Skeletal muscle cell (primary cell): ENCODE data around the gene RGS7.
A peak's percentile ranks its signal among the peaks of the same experiment; 100 is the strongest.
"Not testable (repeated sequence)": the region's sequence is repeated elsewhere in the genome, so short reads cannot be mapped to it uniquely, and the experiment has no call there.

Experiments
- DNase-seq: peaks from one replicate; pipeline ENCODE4 v3.0.0-alpha.2; 2010; ENCODE audit warnings: low read depth
- H3K4me3 ChIP-seq: 2 replicates; pipeline ENCODE4 v1.5.1; 2011; ENCODE audit warnings: low read depth, mild to moderate bottlenecking, control low read depth, low read length, moderate library complexity

Gene RGS7

GRCh38 chr1:241286486-241286885, 70.5 kb downstream of the RGS7 start:
- H3K4me3 ChIP-seq, result no peak overlapping the region
- no peak for DNase-seq

- no peak overlapping the region for H3K4me3 ChIP-seq
- no peak for DNase-seq
Measured at GRCh38 chr1:241276391-241276790, 80.6 kb downstream of the RGS7 start.

GRCh38 chr1:241275981-241276380, 81.0 kb downstream of the RGS7 start:
- no peak for DNase-seq
- H3K4me3 ChIP-seq, result no peak overlapping the region

DNA sequence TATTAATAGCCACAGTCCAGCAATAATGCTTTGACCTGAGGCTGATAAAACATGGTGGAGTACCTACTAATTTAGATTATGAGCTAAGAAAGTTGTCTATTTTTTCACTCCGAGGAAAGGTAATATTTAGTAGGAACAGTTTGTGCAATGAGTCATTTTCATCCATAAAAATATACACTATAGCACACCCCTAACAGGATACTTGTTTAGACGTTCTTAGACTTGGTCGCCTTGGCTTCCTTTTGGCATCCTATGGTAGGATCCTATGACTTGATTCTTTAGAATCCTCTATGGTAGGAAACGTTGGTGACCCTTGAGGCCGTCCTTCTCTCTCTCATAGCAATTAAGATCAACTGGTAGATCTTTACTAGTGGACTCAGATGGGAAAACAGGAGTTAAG, 81.8 kb downstream of the RGS7 start:
- no peak overlapping the region for H3K4me3 ChIP-seq
- no peak for DNase-seq

GRCh38 chr1:241274693-241275092, 82.3 kb downstream of the RGS7 start:
- no peak overlapping the region for H3K4me3 ChIP-seq
- DNase-seq, result no peak

DNA sequence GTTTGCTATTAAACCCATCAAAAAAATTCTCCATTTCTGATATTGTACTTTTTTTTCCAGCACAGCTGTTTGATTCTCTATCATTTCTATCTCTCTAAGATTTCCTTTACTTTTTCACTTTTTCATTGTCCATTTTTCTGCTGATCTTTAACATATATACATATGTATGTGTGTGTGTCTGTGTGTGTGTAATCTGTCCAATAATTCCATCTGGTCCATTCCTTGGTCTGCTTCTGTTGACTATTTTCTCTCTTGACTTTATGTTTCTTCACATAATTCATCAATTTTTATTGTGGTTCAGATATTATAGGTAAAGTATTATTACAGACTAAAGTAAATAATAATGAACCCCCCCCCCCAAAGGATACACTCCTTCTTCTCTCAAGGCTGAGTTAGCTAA, 84.2 kb downstream of the RGS7 start:
- no peak overlapping the region for H3K4me3 ChIP-seq
- DNase-seq, result no peak

- H3K4me3 ChIP-seq, result no peak overlapping the region
- DNase-seq, result no peak
Measured at GRCh38 chr1:241271427-241271826, 85.6 kb downstream of the RGS7 start.

DNA sequence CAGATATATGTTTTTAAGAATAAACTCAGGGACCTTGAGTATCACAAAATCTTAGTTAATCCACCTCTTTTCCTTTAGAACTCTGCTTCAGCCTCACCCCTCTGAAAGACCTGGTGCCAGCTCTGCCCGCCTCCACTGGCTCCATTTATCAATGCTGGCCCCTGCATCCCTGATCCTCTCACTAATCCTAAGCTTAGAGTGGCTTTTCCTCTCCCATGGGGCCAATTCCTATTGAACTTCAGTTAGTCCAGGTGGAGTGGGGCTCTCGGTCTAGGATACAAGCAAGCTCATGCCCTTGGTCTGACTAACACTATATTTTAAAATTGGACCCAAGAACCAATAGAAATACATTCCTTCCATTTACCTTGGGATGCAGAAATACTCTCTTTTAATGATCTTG, 87.0 kb downstream of the RGS7 start:
- no peak overlapping the region for H3K4me3 ChIP-seq
- no peak for DNase-seq

DNA sequence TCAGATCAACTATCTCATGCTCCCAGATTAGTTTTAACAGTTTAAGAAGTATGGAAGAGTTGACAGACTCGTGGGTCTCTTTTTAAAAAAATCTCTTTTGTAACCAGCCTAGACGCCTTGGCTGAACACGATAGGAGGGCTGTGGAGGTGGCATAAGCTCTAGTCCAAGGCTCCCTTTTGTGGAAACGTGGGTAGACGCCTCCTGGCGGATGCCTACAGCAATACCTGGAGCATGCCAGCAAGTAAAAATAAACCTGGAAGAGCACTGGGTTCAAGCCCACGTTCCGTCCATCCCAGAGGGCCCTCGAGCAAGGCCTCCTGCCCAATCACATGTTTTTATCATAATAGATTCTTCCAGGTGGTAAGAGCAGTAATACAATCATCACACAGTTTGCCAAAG, 87.9 kb downstream of the RGS7 start:
- no peak overlapping the region for H3K4me3 ChIP-seq
- no peak for DNase-seq

GRCh38 chr1:241266121-241266520, 90.9 kb downstream of the RGS7 start:
- no peak for DNase-seq
- H3K4me3 ChIP-seq, result no peak overlapping the region

- no peak for DNase-seq
- no peak overlapping the region for H3K4me3 ChIP-seq
Measured at GRCh38 chr1:241265428-241265827, 91.6 kb downstream of the RGS7 start.

DNA sequence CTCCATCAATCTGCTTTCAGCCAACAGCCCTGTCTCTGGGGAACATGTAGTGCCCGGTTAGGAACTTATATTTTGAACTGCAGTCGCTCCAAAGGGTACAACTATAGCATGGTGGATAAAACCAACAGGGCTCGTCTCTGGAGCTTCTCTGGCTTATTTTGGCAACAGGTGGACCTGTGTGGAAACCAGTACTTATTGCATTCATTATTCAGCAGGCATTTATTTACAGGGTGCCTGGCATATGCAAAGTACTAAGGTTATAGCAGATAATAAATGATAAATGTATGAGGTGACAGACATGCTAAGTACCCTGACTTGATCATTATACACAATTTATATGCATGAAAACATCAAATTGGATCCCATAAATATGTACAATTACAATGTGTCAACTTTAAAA, 93.7 kb downstream of the RGS7 start:
- no peak for DNase-seq
- H3K4me3 ChIP-seq, result no peak overlapping the region

DNA sequence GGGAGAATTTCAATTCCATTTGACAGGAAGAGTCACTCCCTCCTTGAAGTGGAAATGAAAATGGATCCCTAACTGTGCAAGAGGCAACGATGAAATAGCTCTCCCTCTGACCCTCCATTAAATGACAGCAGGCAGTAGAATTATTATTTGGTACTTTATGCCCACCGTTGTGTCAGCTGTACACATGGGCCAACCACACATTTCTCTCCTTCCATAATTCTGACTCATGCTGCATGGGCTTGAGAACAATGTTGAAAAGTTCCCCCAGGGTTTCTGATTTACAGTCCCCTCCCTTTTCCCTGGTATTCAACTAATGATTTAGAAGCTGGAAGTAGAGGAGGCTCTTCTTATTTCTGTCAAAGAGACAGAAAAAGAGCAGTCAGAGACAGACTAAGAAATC, 103.5 kb downstream of the RGS7 start:
- DNase-seq, result peak; percentile 74
- no peak overlapping the region for H3K4me3 ChIP-seq

- no peak overlapping the region for H3K4me3 ChIP-seq
Measured at GRCh38 chr1:241250465-241250864, 106.5 kb downstream of the RGS7 start.

GRCh38 chr1:241240069-241240468, 116.9 kb downstream of the RGS7 start:
- no peak for DNase-seq
- no peak overlapping the region for H3K4me3 ChIP-seq

More at GRCh38 chr1:241250465-241250864, 106.5 kb downstream of the RGS7 start:
- DNase-seq, result no peak

DNA sequence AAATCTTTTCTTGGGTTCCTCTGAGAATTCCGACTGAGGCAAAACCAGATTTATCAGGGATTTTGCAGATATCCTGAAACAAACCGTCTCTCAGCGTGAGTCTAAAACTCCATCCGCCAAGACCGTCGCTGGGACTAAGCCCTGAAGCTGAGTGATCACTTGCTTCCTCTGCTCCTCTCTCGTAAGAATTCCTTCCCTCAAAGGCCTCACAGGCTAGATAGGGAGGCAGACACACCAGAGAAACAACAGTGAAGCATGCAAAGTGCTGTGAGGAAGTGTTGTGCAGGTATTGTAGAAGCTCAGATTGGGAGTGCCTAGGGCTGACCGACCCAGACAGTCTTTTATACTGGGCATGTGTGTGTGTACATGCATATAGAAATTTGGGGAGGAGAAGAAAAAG, 119.1 kb downstream of the RGS7 start:
- no peak overlapping the region for H3K4me3 ChIP-seq
- no peak for DNase-seq

GRCh38 chr1:241235256-241235897, 121.6 kb downstream of the RGS7 start:
- no peak overlapping the region for H3K4me3 ChIP-seq
- DNase-seq, result no peak

DNA sequence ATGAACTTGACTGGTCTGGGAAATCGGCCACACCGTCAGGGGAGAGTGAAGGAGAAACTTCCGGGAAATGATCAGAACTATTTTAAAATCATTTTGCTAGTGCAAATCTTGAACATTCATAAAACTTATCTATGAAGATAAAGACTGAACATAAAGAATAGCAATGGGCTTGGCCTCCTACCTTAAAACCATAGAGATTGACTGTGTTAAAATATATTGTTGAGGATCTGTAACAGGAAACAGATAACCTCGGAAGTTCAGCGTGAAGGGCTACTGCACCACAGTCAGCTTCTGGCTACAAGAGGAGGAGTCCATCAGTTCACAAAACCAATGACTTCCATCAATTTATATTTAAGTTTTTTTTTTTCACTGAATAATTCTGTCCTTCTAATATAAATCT, 127.3 kb downstream of the RGS7 start:
- H3K4me3 ChIP-seq, result no peak overlapping the region
- DNase-seq, result no peak

- no peak overlapping the region for H3K4me3 ChIP-seq
- no peak for DNase-seq
Measured at GRCh38 chr1:241229216-241229615, 127.8 kb downstream of the RGS7 start.

GRCh38 chr1:241228339-241228738, 128.7 kb downstream of the RGS7 start:
- no peak for DNase-seq

DNA sequence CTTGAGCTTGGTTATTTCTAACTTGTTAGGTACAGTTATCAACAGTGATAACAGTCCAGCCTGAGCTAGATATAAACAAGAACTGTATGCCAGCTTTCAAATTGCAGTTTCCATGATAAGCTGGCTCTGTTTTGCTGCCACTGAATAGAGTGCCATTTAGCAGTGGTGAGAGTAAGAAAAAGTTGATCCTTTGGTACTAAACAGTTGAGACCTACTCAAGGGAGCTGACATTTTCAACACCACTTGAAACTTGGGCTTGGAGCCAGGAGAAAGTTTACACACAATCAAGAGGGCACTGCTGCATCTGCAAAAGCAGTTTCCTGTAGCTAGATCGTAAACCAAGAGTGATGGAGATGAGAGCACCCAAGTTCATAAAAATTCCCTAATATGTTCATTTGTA, 131.3 kb downstream of the RGS7 start:
- DNase-seq, result no peak

More at GRCh38 chr1:241228339-241228738, 128.7 kb downstream of the RGS7 start:
- no peak overlapping the region for H3K4me3 ChIP-seq

DNA sequence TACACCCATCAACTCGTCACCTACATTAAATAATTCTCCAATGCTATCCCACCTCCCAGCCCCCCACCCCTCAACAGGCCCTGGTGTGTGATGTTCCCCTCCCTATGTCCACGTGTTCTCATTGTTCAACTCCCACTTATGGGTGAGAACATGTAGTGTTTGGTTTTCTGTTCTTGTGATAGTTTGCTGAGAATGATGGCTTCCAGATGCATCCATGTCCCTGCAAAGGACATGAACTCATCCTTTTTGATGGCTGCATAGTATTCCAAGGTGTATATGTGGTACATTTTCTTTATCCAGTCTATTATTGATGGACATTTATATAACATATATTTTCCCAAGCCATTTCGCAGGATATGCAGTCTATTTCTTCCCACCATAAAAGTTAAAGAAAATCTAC, 132.8 kb downstream of the RGS7 start:
- DNase-seq, H3K4me3 ChIP-seq: not testable (repeated sequence)

More for the DNA sequence above, 131.3 kb downstream of the RGS7 start:
- H3K4me3 ChIP-seq, result no peak overlapping the region
